Activated T-helper 2 cell treated with anti-CD3 and anti-CD28 coated beads, Interferon-gamma antibody, Interleukin-2, Interleukin-4, amounts not matched to agents 10 μg/mL and 5 μg/mL and 100 μg/mL, durations not matched to agents 14 hours and 24 hours and 36 hours (primary cell): ENCODE data around the gene CPXM2. TPM values are rescaled to one million over a fixed set of nuclear protein-coding genes. Genes with fewer than 3 reads are reported as not detected.

Experiments
- DNase-seq: peaks from one replicate; pipeline ENCODE4 v3.0.0; 2021; ENCODE audit warnings: low spot score
- H3K27ac Mint-ChIP-seq: one replicate; pipeline ENCODE4 v1.8.0; 2021; ENCODE audit warnings: mixed read lengths
- H3K27me3 Mint-ChIP-seq: one replicate; pipeline ENCODE4 v1.8.0; 2021; ENCODE audit warnings: low read depth, mixed read lengths
- H3K36me3 Mint-ChIP-seq: one replicate; pipeline ENCODE4 v1.8.0; 2021; ENCODE audit warnings: low read depth, mixed read lengths
- H3K4me1 Mint-ChIP-seq: one replicate; pipeline ENCODE4 v1.8.0; 2021; ENCODE audit warnings: low read depth, mixed read lengths
- H3K4me3 Mint-ChIP-seq: one replicate; pipeline ENCODE4 v1.8.0; 2021; ENCODE audit warnings: low read depth, mild to moderate bottlenecking, moderate library complexity, mixed read lengths
- H3K9me3 Mint-ChIP-seq: one replicate; pipeline ENCODE4 v1.8.0; 2021; ENCODE audit warnings: mixed read lengths
- intact Hi-C: fragments of 100-400 bp; cut with micrococcal nuclease; formaldehyde crosslinking; loops from one replicate; pipeline ENCODE4 v1.15.1; 2023
- total RNA-seq: library from RNA; stranded (reverse); gene quantifications from 2 replicates; pipeline ENCODE4 v1.2.3, GENCODE V29; 2022

Gene CPXM2
- total RNA-seq, 1 donor from 2014 or later = not detected

DNA sequence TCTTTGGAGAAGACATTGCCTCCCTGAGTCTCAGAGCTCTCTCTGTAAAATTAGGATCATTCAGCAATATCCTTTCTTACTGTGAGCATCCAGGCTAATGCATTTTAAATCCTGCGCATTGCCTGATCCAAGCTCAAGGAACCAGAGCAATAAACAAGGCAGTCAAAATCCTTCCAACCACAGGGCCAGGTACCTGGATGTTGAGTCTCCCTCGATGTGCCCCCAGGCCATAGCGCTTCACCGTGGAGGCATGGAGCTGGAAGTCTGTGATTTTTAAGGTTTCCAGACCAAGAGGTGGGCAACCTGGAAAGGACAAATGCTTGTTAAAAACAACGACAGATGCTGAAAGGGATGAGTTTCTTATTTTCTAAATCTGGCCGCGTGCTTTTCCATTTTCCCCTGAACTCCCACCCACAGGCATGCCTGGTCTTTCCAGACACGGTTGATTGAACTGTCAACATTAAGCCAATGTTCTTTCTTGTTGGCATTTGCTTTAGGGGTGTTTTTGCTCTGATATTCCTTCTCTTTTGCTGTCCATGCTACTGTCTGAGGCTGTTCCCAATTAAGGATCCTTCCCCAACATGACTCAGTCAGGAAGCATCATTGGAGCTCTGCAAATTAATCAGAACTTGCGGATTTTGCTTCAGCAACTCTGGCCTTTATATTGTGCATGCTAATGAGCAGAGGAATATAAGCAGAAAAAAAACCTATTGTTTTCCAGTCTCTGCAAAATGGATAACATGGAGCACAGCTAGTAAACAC lies 29.0 kb downstream of the CPXM2 start:
- no peaks in the 10 kb centered on the region for H3K36me3 Mint-ChIP-seq
- H3K4me3 Mint-ChIP-seq = no peak overlapping the region
- intact Hi-C loops = no loop called here
- no peak for DNase-seq
- H3K9me3 Mint-ChIP-seq = no peaks in the 10 kb centered on the region
- H3K27me3 Mint-ChIP-seq = no peaks in the 10 kb centered on the region
- no peaks in the 10 kb centered on the region for H3K4me1 Mint-ChIP-seq
- H3K27ac Mint-ChIP-seq = no peak overlapping the region

DNA sequence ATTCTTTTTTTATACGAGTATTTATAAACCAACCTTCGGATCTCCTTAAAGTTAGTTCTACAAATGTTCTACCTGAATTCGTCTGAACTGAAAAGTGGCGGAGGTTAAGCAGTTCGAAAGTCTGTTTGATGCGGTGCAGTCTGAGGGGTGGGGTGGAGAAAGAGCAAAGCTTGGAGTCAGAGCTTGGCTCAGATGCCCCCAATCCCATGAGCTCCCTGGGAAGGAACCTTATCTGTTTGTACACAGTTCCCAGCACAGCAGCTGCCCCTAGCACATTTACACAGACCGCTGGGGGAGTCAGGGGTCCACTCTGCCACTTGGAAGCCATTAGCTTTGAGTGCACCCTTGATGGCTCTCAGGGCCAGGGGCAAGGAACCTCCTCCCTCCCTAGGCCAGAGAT lies 30.8 kb downstream of the CPXM2 start:
- Mint-ChIP-seq H3K9me3 (no peaks in the 10 kb centered on the region), H3K4me3 (no peak overlapping the region), H3K36me3 (no peaks in the 10 kb centered on the region), H3K27ac (no peak overlapping the region), H3K27me3 (no peaks in the 10 kb centered on the region), H3K4me1 (no peaks in the 10 kb centered on the region)
- DNase-seq = no peak
- intact Hi-C loops = no loop called here

DNA sequence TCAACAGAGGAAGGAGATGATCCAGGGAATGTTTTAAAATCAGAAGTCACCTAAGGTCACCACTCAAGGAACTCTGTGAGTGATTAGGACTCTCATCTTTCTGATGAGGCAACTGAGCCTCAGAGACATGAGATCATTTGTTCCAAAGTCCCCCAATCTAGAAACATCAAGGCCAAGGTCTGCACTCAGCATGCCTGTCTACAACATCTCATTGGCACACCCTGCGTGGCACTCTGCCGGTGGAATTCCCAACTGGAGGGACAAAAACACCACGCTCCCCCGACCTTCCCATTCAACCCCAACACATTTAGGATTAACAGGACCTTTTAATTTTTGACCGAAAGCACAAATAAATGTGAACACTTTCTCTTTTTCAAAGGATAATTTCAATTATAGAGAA lies 31.4 kb downstream of the CPXM2 start:
- no peaks in the 10 kb centered on the region for H3K4me1 Mint-ChIP-seq
- intact Hi-C loops = no loop called here
- no peaks in the 10 kb centered on the region for H3K9me3 Mint-ChIP-seq
- H3K27ac Mint-ChIP-seq = no peak overlapping the region
- H3K36me3 Mint-ChIP-seq = no peaks in the 10 kb centered on the region
- no peaks in the 10 kb centered on the region for H3K27me3 Mint-ChIP-seq
- H3K4me3 Mint-ChIP-seq = no peak overlapping the region
- DNase-seq = no peak

DNA sequence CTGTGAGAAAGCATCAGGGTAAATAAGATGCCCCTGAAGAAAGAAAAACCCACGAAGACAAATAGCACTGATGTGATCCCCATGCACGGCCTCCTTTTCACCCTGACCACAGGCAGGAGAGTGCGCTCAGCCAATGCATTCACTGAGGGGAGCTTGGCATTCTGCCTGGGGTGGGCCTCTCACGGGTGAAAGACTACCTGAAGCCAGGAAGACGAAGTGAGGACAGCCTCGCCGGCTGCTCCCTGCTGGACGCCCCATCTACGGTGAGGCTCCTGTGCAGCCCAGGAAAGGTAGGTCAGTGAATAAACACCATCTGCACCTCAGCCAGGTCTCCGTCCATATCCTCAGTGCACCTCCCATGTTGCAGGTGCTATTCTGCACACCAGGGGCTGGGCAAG lies 32.0 kb downstream of the CPXM2 start:
- Mint-ChIP-seq H3K36me3 (no peaks in the 10 kb centered on the region), H3K9me3 (no peaks in the 10 kb centered on the region), H3K27ac (no peak overlapping the region), H3K4me1 (no peaks in the 10 kb centered on the region), H3K4me3 (no peak overlapping the region), H3K27me3 (no peaks in the 10 kb centered on the region)
- intact Hi-C loops = no loop called here
- no peak for DNase-seq

DNA sequence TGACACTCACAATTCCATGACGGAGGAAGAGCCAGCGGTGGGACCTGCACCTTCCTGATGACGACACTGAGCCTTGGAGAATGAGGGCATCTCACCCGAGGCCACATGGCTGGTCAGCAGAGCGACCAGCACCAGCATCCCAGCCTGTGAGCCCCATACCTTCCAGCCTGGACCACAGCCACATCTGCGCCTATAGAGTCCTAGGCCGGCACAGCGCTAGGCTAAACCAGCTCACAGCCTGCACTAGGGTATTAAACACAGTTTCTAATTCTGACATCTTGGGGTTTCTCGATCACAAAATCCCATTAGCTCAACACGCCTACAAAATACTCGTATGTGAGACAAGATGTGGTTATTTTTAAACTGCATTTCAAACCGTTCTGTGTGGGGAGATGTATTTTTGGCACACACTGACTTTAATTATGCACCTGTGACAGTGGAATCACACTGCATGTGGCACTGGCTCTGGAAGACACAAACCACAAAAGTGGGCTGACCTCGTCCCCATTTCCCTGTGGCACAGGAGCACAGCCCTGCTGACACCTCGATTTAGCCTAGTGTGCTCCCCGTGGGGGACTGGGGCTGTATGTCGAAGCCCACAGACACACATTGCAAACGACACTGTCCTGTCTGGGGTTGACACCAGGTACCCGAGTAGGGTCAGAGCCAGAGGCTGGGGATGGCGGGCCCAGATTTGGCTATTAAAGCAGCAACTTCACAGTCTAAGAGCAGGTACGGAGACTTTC lies 32.5 kb downstream of the CPXM2 start:
- H3K27me3 Mint-ChIP-seq = no peaks in the 10 kb centered on the region
- DNase-seq = no peak
- H3K4me1 Mint-ChIP-seq = no peaks in the 10 kb centered on the region
- no peak overlapping the region for H3K4me3 Mint-ChIP-seq
- no peaks in the 10 kb centered on the region for H3K36me3 Mint-ChIP-seq
- no peaks in the 10 kb centered on the region for H3K9me3 Mint-ChIP-seq
- H3K27ac Mint-ChIP-seq = no peak overlapping the region
- intact Hi-C loops = no loop called here

DNA sequence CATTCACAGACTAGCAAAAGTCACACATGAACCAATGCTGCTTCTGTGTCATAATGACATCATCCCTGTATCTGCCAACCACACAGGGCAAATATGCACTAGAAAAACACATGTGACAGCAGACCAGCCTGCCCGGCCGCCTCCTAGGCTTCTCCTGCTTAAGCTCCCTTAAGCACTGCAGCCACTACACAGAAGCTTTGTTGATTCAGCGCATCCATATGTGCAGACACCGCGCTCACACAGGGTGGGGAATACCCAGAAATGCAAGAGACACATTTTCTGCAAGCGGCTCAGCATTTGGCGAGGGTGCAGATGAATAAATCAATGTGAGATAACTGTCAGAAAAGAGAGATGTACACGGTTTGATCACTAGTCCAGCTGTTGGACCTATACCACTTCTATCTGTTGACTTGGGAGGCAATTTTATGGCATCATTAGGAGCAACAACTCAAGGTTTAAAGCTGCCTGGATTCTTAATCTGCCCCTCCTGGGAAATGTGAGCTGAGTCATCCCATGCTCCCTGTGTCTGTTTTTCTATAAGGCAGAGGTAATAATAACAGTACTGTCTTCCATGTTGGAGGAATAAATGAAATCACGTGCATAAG lies 33.4 kb downstream of the CPXM2 start:
- Mint-ChIP-seq H3K27me3 (no peaks in the 10 kb centered on the region), H3K4me1 (no peaks in the 10 kb centered on the region), H3K9me3 (no peaks in the 10 kb centered on the region), H3K4me3 (no peak overlapping the region), H3K36me3 (no peaks in the 10 kb centered on the region), H3K27ac (no peak overlapping the region)
- intact Hi-C loops = no loop called here
- DNase-seq = no peak

DNA sequence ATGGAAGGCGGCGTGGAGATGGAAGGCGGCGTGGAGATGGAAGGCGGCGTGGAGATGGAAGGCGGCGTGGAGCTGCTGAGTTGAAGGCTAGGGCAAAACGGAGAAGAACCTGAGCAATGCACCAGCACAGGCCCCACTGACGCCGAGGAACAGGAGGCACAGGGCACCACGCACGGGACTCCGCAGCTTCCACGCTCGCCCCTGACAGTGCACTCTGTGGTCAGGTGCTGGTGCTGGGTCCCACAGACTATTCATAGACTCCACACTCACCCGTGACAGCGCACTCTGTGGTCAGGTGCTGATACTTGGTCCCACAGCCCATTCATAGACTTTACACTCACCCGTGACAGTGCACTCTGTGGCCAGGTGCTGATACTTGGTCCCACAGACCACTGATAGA lies 34.0 kb downstream of the CPXM2 start:
- intact Hi-C loops = no loop called here
- DNase-seq = no peak
- no peaks in the 10 kb centered on the region for H3K4me1 Mint-ChIP-seq
- no peak overlapping the region for H3K27ac Mint-ChIP-seq
- no peaks in the 10 kb centered on the region for H3K36me3 Mint-ChIP-seq
- H3K27me3 Mint-ChIP-seq = no peaks in the 10 kb centered on the region
- H3K9me3 Mint-ChIP-seq = no peaks in the 10 kb centered on the region
- no peak overlapping the region for H3K4me3 Mint-ChIP-seq

DNA sequence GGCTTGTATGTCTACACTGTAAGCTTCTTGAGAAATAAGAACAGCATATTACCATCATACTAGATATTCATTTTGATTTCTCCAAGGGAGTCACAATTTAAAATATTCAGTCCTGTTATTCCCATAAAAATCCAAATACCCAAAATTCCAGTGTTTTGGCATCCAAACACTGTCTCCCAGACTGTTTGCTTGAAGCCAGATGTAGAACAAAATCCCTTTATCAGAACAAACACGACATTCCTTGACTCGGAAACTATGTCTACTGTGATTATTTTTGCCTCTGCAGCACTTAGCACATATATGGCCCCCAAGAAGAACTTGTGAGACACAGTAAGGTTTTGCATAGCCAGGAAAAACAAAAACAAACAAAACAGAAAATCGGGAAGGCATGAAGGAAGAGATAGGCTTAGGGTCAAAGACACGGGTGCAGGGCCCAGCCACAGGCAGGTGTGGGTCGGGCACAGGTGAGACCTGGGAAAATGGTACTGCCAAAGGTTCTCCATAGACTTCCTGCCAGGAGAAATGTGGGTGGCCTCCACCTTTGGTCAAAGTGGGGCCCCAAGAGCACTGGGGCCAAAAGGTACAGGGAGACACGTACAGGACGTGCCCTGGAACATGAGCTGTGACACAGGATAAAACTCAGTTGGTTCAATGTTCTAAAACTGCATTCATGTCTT lies 36.5 kb downstream of the CPXM2 start:
- DNase-seq = no peak
- Mint-ChIP-seq H3K27ac (no peak overlapping the region), H3K4me1 (no peaks in the 10 kb centered on the region), H3K27me3 (no peaks in the 10 kb centered on the region), H3K4me3 (no peak overlapping the region), H3K36me3 (no peaks in the 10 kb centered on the region), H3K9me3 (no peaks in the 10 kb centered on the region)
- intact Hi-C loops = no loop called here

DNA sequence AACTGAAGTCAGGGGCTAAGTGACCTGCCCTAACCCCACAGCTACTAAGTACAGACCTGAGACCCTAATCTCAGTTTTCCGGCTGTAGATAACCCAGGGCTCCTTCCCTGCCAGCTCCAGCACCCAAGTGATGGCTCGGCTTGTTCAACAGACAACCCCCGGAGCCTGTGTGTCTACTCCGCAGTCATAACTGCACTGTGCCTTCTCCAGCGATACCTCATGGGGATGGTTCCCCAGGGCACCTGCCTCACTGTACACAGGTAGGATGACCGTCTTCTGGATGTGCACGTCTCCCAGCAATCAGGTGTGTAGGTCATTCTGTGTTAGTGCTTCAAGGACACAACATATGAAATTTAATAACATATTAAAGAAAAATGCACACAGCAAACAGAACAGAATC lies 37.1 kb downstream of the CPXM2 start:
- Mint-ChIP-seq H3K4me3 (no peak overlapping the region), H3K4me1 (no peaks in the 10 kb centered on the region), H3K27ac (no peak overlapping the region), H3K27me3 (no peaks in the 10 kb centered on the region), H3K36me3 (no peaks in the 10 kb centered on the region), H3K9me3 (no peaks in the 10 kb centered on the region)
- no peak for DNase-seq
- intact Hi-C loops = no loop called here

DNA sequence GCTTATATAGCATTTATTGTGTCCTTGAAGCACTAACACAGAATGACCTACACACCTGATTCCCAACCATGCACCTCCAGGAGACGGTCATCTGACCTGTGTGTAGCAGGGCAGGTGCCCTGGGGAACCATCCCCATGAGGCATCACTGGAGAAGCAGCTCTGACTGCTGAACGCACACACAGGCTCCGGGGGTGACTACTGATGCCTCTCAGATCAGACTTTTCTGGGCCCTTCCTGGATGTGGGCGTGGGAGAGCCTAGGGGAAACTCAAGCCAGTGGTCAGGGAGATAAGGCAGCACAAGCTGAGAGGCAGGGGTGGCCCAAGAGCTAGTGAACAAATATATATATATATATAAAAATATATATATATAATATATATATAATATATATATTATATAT lies 37.6 kb downstream of the CPXM2 start:
- intact Hi-C loops = no loop called here
- DNase-seq = no peak
- Mint-ChIP-seq H3K27ac (no peak overlapping the region), H3K9me3 (no peaks in the 10 kb centered on the region), H3K4me3 (no peak overlapping the region), H3K27me3 (no peaks in the 10 kb centered on the region), H3K36me3 (no peaks in the 10 kb centered on the region), H3K4me1 (peaks cover 1% of the 10 kb centered on the region)

DNA sequence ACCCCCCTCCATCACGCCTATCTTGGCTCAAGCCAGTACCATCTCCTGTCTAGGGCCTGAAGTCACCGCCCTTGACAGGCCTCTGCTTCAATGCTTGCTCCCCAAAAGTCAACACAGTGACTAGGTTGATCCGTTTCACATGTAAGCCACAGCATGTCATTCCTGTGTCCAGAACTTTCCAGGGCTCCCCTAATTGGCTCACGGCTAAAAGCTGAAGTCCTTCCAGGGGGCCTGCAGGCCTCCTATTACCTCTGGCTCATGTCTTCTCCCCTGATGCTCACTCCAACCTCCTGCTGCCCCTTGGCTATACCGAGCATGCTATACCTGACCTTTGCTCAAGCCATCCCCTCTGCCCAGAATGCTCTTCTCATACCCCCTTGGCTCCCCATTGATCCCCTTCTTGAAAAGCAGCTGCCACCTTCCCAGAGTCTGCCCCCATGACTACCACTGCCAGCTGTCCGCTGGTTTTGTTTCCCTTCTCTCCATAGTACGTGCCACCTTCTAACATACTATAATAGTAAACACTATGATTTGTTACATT lies 39.1 kb downstream of the CPXM2 start:
- no peak for DNase-seq
- intact Hi-C loops = no loop called here
- H3K27ac Mint-ChIP-seq = no peak overlapping the region
- H3K9me3 Mint-ChIP-seq = no peaks in the 10 kb centered on the region
- H3K4me1 Mint-ChIP-seq = peaks cover 2% of the 10 kb centered on the region
- no peaks in the 10 kb centered on the region for H3K36me3 Mint-ChIP-seq
- H3K4me3 Mint-ChIP-seq = no peak overlapping the region
- no peaks in the 10 kb centered on the region for H3K27me3 Mint-ChIP-seq

DNA sequence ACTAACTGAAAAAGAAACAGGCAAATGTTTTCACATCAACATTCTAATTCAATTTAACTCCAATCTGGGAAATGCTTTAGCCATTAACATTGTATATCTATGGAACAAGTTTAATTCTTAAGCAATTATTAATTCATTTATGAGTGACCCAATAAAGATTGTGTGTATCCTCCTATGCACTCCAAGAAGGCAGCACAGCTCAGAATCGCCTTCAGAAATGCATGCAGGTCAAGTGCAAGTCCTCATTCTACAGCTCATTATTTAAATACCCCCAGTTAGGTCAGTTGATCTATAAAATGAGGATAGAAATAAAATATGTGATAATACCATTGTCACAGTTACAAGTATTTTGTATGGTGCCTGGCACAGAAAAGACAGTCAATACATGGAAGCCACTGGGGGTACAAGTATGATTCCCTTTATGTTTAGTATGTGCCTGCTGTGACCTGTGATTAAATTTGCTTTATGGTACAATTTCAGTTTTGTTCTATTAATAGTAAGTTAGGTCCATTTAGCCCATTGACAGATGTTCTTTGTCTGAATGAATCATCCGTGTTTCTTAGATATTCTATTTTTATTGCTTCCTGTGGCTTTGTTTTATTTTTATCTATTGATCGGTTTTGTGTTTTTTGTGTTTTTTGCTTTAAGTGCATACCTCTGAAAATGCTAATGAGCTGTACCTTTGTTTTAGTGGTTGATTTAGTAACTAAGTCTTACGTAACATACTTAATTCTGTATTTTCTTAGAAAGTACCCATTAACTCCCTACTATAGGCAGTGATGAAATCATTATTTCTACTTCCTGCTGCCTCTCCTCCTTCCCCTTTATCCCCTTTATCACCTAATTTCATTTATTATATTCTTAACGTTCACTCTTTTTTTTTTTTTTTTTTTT lies 42.8 kb downstream of the CPXM2 start:
- H3K9me3 Mint-ChIP-seq = no peaks in the 10 kb centered on the region
- no peak overlapping the region for H3K27ac Mint-ChIP-seq
- no peaks in the 10 kb centered on the region for H3K27me3 Mint-ChIP-seq
- H3K36me3 Mint-ChIP-seq = no peaks in the 10 kb centered on the region
- H3K4me3 Mint-ChIP-seq = no peak overlapping the region
- intact Hi-C loops = no loop called here
- peaks cover 2% of the 10 kb centered on the region for H3K4me1 Mint-ChIP-seq
- DNase-seq = no peak
